Left ventricle myocardium inferior (tissue), 1 donor: Measurements from ENCODE around the gene ATP6V0A1. TPM values are rescaled to one million over a fixed set of nuclear protein-coding genes. Genes with fewer than 3 reads are reported as not detected.
"Not testable (repeated sequence)": the region's sequence is repeated elsewhere in the genome, so short reads cannot be mapped to it uniquely, and the experiment has no call there.

Experiments
- DNase-seq: peaks from one replicate; pipeline ENCODE4 v3.0.0-alpha.2; 2020
- H3K27ac ChIP-seq: fragments of 200-600 bp; replicated peaks from 2 replicates; pipeline ENCODE4 v1.8.0; 2021
- H3K27me3 ChIP-seq: fragments of 200-600 bp; 2 replicates; pipeline ENCODE4 v1.8.0; 2021; ENCODE audit warnings: low read depth
- H3K36me3 ChIP-seq: fragments of 200-600 bp; 2 replicates; pipeline ENCODE4 v1.8.0; 2021
- H3K4me1 ChIP-seq: fragments of 200-600 bp; 2 replicates; pipeline ENCODE4 v1.8.0; 2021
- H3K4me3 ChIP-seq: fragments of 200-600 bp; 2 replicates; pipeline ENCODE4 v1.8.0; 2021; ENCODE audit warnings: mild to moderate bottlenecking, moderate library complexity
- H3K9me3 ChIP-seq: fragments of 200-600 bp; replicated peaks from 2 replicates; pipeline ENCODE4 v1.8.0; 2021
- CTCF ChIP-seq: fragments of 200-600 bp; IDR thresholded peaks from 2 replicates; pipeline ENCODE4 v1.8.0; 2021; ENCODE audit warnings: antibody characterized with exemption, mild to moderate bottlenecking, borderline replicate concordance
- intact Hi-C: fragments of 100-400 bp; cut with micrococcal nuclease; formaldehyde crosslinking; loops from one replicate; pipeline ENCODE4 v1.11.0; 2022
- total RNA-seq: library from RNA; stranded (reverse); fragmentation: NEBNext Ultra II Directional; extraction: Animal tissue kit (Norgen Biotek cat#: 25700); gene quantifications from one replicate; pipeline ENCODE4 v1.2.1, GENCODE V29; 2021
- donor health status: DM: no; HTN: yes; CAD: no; lungs with severe emphysema.

ATP6V0A1 gene
- total RNA-seq, 1 donor from 2014 or later = 25.6 TPM

DNA sequence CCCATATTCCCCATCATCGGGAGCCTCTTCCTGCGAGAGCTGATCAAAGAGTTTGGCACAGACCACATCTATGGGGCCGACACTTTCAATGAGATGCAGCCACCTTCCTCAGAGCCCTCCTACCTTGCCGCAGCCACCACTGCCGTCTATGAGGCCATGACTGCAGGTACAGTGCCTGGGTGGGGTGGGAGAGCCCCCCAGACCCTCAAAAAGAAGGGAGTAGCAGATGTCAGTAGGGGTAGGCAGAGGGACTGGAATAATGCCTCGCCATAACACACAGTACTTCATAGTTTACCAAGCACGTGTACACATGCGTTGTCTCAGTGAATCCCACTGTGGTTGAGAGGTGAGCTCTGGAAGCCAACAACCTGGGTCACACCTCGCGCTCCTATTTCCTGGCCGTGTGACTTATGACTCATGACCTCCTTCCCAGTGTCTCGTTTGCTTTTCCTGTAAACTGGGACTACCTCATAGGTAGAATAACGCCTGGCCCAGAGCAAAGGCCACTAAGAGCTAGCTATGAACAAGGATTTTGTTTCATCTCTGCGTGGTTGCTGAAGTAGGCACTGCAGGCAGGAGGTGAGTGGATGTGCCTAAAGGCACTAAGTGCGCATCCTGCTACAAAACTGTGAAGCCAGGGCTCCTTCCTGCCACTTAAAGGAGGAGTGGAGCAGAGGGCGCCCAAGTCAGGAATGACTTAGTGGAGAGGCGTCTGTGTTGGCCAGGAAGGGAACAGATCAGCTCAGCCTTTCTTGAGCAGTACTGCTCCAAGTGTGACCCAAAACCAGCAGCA lies 82.6 kb downstream of the ATP6V0A1 start:
- Histone ChIP-seq H3K4me1 (peaks cover 12% of the 10 kb centered on the region), H3K9me3 (no peaks in the 10 kb centered on the region), H3K27ac (no peak overlapping the region), H3K36me3 (peaks cover 59% of the 10 kb centered on the region), H3K4me3 (no peak overlapping the region), H3K27me3 (no peaks in the 10 kb centered on the region)
- DNase-seq = no peak
- intact Hi-C loops = no loop called here
- no peak for TF ChIP-seq CTCF

DNA sequence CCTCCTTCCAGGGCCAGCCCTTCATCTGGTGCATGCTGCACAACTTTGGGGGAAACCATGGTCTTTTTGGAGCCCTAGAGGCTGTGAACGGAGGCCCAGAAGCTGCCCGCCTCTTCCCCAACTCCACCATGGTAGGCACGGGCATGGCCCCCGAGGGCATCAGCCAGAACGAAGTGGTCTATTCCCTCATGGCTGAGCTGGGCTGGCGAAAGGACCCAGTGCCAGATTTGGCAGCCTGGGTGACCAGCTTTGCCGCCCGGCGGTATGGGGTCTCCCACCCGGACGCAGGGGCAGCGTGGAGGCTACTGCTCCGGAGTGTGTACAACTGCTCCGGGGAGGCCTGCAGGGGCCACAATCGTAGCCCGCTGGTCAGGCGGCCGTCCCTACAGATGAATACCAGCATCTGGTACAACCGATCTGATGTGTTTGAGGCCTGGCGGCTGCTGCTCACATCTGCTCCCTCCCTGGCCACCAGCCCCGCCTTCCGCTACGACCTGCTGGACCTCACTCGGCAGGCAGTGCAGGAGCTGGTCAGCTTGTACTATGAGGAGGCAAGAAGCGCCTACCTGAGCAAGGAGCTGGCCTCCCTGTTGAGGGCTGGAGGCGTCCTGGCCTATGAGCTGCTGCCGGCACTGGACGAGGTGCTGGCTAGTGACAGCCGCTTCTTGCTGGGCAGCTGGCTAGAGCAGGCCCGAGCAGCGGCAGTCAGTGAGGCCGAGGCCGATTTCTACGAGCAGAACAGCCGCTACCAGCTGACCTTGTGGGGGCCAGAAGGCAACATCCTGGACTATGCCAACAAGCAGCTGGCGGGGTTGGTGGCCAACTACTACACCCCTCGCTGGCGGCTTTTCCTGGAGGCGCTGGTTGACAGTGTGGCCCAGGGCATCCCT lies 84.8 kb downstream of the ATP6V0A1 start:
- Histone ChIP-seq H3K9me3 (no peaks in the 10 kb centered on the region), H3K27ac (no peak overlapping the region), H3K4me3 (no peak overlapping the region), H3K27me3 (no peaks in the 10 kb centered on the region), H3K36me3 (peaks cover 53% of the 10 kb centered on the region), H3K4me1 (peaks cover 18% of the 10 kb centered on the region)
- no peak for DNase-seq
- TF ChIP-seq CTCF = no peak
- intact Hi-C loops = no loop called here

- Histone ChIP-seq H3K4me3 (no peak overlapping the region), H3K4me1 (peaks cover 22% of the 10 kb centered on the region), H3K36me3 (peaks cover 39% of the 10 kb centered on the region), H3K27ac (no peak overlapping the region), H3K27me3 (no peaks in the 10 kb centered on the region), H3K9me3 (no peaks in the 10 kb centered on the region)
- intact Hi-C loops = no loop called here
- no peak for DNase-seq
- TF ChIP-seq CTCF = no peak
These were observed 86.2 kb downstream of the ATP6V0A1 start for GRCh38 chr17:42544874-42545283.

GRCh38 chr17:42545755-42546505 lies 87.3 kb downstream of the ATP6V0A1 start:
- H3K9me3 ChIP-seq, DNase-seq, H3K27me3 ChIP-seq, intact Hi-C loops, H3K27ac ChIP-seq, H3K4me3 ChIP-seq: not testable (repeated sequence)
- H3K36me3 ChIP-seq = peaks cover 34% of the 10 kb centered on the region
- H3K4me1 ChIP-seq = peaks cover 22% of the 10 kb centered on the region

DNA sequence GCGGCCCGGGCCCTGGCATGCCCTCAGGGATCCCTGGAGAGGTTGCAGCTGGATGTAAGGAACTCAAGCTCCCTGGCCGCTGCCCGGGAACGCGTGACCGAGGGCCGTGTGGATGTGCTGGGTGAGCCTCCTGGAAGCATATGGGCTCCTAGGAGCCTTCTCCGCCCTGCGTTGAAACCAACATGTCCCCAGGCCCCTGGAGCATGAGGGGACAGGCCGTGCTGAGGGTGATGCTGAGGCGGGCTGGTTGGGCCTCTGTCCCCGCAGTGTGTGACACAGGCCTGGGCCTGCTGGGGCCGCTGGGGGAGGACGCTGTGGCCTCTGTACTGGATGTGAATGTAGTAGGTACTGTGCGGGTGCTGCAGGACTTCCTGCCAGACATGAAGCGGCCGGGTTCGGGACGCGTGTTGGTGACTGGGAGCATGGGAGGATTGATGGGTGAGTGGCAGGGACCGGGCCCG lies 88.4 kb downstream of the ATP6V0A1 start:
- H3K9me3 ChIP-seq = no peaks in the 10 kb centered on the region
- no peak for DNase-seq

More for the DNA sequence above, 88.4 kb downstream of the ATP6V0A1 start:
- intact Hi-C loops = no loop called here
- no peak for TF ChIP-seq CTCF
- peaks cover 22% of the 10 kb centered on the region for H3K4me1 ChIP-seq
- peaks cover 24% of the 10 kb centered on the region for H3K36me3 ChIP-seq
- no peak overlapping the region for H3K4me3 ChIP-seq
- H3K27ac ChIP-seq = peak overlapping the region; percentile 65
- no peaks in the 10 kb centered on the region for H3K27me3 ChIP-seq
